GM18951 (cell line): ENCODE results near the gene DSN1.

ENCODE experiments used
- POLR2A ChIP-seq: IDR thresholded peaks from 4 replicates; pipeline ENCODE4 v1.6.1; 2011; ENCODE audit warnings: mild to moderate bottlenecking; ENCODE audit not compliant: insufficient read length, insufficient read depth; ENCODE audit errors: extremely low read depth
- in situ Hi-C: fragments of 300-500 bp; cut with MboI; formaldehyde crosslinking; loops from one replicate; pipeline ENCODE4 v1.12.0; 2022; ENCODE audit warnings: low sequenced_read_pairs, mixed read lengths, inconsistent platforms; ENCODE audit not compliant: unreplicated experiment

The DSN1 gene

DNA sequence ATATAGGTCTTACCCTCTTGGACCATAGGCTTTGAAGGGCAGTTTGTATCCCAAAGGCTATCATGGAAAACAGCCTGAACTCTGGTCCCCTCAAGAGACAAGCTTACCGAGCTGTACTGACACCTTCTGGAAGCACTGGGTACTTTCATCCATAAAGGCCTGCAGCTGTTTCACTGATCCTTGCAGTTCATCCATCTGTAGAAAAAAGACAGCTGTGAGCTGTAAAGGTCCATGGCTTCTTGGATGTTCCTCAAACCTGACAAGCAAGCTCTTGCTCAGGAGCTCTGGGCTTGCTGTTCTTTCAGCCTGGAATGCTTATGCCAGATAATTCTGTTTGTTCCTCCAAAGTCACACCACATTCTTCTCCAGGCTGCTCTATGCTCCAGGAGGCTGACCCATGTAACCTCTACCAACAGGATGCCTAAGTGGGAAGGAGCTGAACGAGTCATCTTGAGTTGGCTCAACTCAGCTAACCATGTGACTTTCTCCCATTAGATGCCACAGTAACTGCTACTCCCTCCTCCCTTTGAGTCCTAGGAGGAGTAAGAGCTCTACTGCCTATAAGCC lies 18.8 kb downstream of the DSN1 start:
- TF ChIP-seq POLR2A, result no peak
- in situ Hi-C loops, result no loop called here

DNA sequence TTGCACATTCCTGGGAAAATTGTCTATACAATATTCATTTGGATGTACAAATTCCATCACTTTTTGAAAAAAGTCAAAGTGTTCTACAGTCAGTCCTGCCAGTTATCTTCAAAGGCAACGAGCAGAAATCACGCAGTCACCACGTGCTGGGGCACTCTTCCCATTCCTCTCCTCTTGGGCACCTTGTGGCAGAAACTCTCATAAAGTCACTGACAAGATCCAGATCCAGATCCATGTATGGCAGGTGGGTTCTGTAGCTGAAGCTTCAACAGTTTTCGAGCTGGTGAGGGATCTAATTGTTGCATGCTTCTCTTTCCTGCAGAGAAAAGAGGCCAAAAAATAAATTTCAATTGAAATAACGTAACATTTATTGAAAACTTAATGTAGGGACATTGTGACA lies 21.0 kb downstream of the DSN1 start:
- in situ Hi-C loops, result no loop called here
- TF ChIP-seq POLR2A, result no peak

DNA sequence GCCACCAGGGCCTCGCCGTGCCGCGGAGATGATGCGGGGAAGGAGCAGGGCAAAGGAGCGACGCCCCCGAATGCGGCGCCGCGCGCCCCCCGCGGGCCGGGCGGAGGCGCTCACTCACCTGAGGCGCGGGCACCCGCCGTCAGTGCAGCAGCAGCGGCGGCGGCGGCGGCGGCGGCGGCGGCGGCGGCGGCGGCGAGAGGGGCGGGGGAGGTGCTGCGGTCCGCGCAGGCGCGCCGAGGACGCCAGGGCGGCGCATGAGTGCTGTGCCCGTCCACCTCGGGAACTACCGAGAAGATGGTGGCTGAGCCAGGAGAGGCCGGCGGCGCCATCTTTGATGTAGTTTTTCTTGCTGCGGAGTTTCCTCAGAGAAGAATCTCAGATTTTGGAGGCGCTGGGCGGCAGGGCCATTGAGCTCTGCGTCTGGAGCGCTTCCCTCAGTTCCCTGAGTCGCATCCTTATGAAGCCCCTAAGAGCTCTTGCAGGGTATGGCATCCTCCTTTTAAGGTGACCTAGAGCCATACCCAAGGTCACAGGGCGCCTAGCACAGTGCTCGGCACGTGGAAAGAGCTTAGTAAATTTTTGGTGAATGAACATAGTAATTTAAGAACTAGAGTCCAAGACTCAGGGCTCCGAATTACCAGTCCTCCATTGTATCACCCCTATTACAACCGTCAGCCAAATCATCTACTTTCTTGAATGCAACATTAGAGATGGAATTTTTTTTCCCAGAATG lies 27.5 kb downstream of the DSN1 start, which contains the start of gene NDRG3:
TSS of gene NDRG3 (minus strand) at position 164 of the 733 bp plus-strand sequence. CDS start 24,355 bp downstream, outside the sequence.
- in situ Hi-C loops, result no loop called here
- TF ChIP-seq POLR2A, result peak; percentile 69

DNA sequence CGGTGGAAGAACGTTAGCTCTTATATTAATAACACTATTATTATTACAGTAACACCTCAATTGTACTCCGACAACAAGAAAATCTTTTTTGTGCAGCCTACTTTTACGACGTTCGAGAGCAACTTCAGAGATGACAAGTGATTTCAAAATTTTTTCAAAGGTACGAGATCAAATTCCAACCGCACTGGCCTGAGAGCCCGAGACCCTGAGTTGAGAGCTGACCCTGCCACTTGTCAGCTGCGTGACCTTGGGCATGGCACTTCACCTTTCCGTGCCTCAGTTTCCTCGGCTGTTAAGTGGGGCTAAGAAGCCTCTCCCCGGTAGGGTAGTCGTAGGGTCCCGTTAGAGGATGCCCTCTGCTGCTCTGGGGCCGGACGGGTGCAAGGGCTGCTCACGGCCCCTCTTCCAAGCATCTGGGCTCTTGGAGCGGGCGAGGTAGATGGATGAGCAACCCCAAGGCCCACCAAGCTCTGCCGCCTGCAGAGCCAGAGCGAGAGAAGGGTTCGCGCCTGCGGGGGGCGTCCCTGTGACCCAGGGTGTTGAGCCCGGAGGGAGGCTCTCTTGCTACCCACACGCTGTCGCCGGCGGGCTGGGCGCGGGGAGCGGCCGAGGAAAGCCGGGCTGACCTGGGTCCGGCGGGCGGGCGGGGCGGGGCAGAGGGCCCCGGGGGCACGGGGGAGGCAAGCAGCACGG lies 28.2 kb downstream of the DSN1 start:
- no peak for TF ChIP-seq POLR2A
- in situ Hi-C loops, result no loop called here

DNA sequence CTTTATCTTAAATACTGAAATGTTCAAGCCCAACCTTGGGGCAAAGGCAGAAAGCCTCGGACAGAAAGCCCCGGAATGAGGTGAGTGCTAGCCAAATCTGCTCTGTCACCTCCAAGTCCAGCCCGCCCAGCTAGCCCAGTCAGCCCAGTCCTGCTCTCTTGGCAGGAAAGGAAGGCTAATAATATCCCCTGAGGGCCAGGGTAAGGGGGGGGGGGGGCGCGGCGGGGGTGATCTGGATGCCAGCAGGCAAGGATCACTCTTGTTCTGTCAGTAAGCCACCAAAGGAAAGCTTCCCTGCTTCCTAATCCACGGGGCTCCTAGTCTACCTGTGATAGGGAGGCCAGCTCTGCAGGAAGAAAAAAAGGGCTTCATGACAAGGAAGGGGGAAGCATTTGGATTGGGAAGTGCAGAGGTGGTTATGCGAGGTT lies 28.8 kb downstream of the DSN1 start:
- in situ Hi-C loops, result no loop called here

DNA sequence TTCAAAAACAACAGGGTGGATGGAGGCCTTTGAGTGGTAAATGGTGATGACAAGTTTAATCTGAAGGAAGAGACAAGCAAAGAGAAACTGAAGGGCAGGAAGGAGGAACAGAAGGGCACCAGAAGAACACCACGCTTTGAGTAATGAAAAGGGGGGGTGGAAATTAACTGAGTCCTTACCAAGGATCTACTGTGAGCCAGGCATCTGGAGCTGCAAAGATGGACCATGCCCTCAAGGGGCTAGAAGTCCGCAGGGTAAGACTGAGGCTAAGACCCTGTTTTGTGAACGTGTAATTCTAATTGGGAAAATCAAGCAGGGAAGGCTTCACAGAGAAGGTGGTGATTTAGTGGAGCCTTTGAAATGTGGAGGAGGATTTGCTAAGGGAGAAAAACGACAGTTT lies 29.3 kb downstream of the DSN1 start:
- TF ChIP-seq POLR2A, result no peak
- in situ Hi-C loops, result no loop called here

More for the DNA sequence above, 28.8 kb downstream of the DSN1 start:
- no peak for TF ChIP-seq POLR2A

DNA sequence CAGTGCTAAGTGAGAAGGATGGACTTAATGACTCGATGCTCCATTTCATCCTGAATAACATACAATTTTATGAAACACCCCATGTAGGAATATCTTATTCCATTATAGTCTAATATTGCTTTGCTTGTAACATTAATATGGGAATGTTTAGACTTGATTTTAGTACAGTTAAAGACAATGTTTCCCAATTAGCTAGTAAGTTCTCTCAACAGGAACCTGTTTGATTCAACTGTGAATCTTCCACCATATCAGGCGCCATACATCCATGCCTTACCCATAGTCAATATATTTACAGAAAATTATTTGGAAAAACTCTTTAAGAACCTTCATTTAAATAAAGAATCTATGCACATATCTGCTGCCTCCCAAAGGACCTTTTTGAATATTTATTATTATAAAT lies 31.0 kb downstream of the DSN1 start:
- TF ChIP-seq POLR2A, result no peak
- in situ Hi-C loops, result no loop called here

DNA sequence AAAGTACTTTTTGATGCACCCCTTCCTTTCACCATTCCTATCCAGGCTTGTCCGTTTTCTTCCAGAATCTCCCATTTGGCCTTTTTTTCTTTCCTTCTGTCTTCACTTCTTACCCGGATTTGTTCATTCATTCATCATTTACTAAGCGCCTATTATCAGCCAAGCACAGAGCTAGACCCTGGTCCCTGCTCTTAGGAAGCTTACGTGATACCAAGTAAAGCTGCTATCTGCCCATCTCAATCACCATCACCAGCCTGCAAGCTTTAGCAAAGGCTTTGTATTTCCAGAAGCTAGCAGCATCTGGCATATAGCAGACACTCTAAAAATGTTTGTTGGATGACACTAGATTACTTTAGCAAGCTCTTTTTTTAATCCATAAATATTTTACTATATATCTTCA lies 32.5 kb downstream of the DSN1 start:
- in situ Hi-C loops, result no loop called here
- no peak for TF ChIP-seq POLR2A

DNA sequence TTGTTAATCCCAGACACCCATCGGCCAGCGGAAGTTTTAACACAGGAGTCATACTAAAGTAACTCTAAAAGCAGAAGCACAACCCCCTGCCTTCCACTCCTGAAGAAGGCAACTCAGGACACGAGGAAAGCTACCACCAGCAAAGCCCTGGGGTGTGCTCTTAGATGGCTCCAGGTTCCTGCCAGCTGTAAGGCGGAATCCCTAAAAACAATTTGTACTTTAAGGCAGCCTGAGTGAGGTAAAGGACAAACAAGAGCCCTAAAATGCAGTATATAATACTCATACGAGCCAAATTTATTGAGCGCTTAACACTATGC lies 36.4 kb downstream of the DSN1 start:
- no peak for TF ChIP-seq POLR2A
- in situ Hi-C loops, result no loop called here

DNA sequence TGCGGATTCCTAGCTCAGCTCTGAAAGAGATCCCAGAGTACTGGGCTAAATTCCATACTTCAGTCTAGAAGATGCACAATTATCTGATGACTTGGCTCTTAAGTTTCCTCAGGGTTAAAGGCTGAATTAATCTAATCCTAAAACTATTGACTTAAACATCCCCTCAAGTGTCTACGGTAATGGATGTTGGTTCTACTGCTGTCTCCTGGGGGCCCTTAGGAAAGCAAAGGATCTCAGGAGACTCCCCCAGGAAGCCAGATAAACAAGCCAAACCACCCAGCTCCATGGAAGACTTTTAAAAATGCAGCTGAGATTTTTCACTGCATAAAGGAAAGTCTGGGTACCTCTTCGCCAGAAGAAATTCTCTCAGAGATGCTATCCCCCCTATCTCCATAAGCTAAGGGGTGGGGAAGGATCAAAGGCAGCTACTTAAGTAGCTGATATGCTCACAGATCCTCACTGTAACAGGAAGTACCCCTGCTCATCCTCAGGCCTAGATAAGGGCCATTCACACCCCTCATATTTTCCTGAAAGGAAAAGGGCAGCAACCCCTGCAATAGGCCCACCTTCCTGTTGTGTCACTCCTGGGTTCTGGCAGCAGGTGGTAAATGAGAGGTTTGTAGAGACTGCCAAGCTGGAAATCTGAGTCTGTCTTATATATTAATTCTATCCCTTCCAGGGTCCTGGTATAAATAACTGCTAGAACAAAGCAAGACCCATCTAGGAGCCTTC lies 36.9 kb downstream of the DSN1 start:
- in situ Hi-C loops, result no loop called here
- TF ChIP-seq POLR2A, result no peak

DNA sequence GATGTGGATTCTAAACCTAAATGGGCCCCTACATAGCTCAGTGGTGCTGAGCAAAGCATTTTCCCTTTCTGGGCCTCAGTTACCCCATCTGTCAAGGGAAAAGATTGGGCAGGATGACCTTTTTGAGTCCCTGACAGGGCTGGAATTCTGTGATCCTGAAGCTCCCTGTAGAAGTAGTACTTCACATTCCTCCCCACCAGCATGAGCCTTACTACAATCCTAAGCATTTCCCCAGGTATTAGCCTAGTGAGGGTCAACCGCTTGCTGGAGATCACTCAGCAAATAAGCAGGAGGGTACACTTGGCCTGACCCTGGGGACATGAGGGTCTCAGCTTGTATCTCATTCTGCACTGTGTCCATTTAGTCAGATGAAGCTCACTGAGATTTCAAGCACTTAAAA lies 41.1 kb downstream of the DSN1 start:
- no peak for TF ChIP-seq POLR2A
- in situ Hi-C loops, result no loop called here

DNA sequence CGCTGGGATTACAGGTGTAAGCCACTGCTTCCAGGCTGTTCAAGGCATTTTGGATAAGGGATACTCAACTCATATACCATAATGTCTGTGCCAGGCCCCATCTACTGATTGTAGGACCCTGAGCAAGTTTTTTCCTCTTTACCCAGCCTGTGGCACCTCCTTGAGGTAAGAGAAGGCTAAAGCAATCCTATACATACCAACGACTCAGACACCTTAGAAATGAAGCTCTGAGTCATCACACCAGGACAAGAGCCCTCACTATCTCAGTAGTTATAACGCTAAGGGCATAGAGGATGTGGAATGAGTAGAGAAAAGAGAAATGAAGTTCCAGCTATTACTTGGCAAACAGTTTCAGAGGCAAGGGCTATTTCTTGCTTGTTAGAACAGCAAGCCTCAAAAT lies 44.6 kb downstream of the DSN1 start:
- TF ChIP-seq POLR2A, result no peak
- in situ Hi-C loops, result no loop called here

DNA sequence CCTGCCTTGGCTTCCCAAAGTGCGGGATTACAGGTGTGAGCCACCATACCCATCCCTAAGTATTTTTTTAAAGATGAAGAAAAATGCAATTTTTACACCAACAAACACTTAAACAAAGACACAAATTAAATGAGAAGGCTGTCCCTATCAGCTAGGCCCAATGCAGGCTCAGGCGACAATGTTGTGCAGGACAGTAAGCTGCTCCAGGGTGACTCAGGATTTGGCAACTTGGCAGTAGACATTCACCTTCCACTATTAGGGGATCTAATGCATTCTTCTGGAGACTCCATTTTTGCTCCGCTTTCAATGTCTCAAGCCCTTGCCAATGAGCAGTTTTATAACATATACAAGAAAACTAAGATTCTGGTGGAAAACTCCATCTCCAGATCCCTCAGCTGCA lies 47.4 kb downstream of the DSN1 start:
- in situ Hi-C loops, result no loop called here
- no peak for TF ChIP-seq POLR2A
